ENCODE results near the gene HSF2BP.

GRCh38 chr21:43581453-43581852 is 77.8 kb downstream of the HSF2BP start:
- no peak for TF ChIP-seq ELF4 (IDR thresholded peaks at IDR 0.05)
- TF ChIP-seq ARNT (IDR thresholded peaks at IDR 0.05), result no peak

All from HEK293T (cell line).